ENCODE results near the gene KLK2. TPM values are rescaled to one million over a fixed set of nuclear protein-coding genes. Genes with fewer than 3 reads are reported as not detected.
"Not testable (repeated sequence)": the region's sequence is repeated elsewhere in the genome, so short reads cannot be mapped to it uniquely, and the experiment has no call there.

Gene KLK2
- total RNA-seq, 1 donor: 0.31 TPM

GRCh38 chr19:50870417-50871089 is 2.7 kb upstream of the KLK2 start:
- Histone ChIP-seq H3K4me1 (ENCODE audit: insufficient read depth, low read length) (no peaks in the 10 kb centered on the region), H3K4me3 (ENCODE audit: low read length) (no peak overlapping the region), H3K27me3 (ENCODE audit: insufficient read depth, low read length) (no peaks in the 10 kb centered on the region), H3K9me3 (ENCODE audit: low read depth, low read length) (no peaks in the 10 kb centered on the region)

DNA sequence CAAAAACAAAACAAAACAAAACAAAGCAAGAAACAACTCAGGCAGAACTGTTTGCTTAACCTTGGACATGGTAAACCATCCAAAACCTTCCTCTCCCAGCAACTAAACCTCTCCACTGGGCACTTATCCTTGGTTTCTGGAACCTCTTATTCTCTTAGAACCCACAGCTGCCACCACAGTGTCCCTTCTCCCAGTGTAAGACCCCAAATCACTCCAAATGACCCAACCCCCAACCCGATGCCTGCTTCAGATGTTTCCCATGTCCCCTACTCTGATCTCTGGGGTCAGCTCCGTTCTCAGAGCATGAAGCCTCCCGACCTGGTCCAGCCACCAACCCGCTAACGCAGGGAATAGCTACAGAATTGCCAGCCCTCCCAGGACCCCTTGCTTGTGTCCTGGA is 972 bp downstream of the KLK2 start:
- Histone ChIP-seq H3K27me3 (ENCODE audit: insufficient read depth, low read length) (no peaks in the 10 kb centered on the region), H3K4me3 (ENCODE audit: low read length) (no peak overlapping the region), H3K4me1 (ENCODE audit: insufficient read depth, low read length) (no peaks in the 10 kb centered on the region), H3K9me3 (ENCODE audit: low read depth, low read length) (no peaks in the 10 kb centered on the region)

- H3K4me1 ChIP-seq (ENCODE audit: insufficient read depth, low read length): no peaks in the 10 kb centered on the region
- H3K9me3 ChIP-seq (ENCODE audit: low read depth, low read length): no peaks in the 10 kb centered on the region
- H3K4me3 ChIP-seq (ENCODE audit: low read length): no peak overlapping the region
- peaks cover 4% of the 10 kb centered on the region for H3K27me3 ChIP-seq (ENCODE audit: insufficient read depth, low read length)
Observed at GRCh38 chr19:50875795-50876422, 2.7 kb downstream of the KLK2 start.

DNA sequence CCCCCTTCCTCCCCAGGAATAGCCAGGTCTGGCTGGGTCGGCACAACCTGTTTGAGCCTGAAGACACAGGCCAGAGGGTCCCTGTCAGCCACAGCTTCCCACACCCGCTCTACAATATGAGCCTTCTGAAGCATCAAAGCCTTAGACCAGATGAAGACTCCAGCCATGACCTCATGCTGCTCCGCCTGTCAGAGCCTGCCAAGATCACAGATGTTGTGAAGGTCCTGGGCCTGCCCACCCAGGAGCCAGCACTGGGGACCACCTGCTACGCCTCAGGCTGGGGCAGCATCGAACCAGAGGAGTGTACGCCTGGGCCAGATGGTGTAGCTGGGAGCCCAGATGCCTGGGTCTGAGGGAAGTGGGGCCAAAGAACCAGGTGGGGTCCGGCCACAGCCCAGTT is 3.2 kb downstream of the KLK2 start:
- Histone ChIP-seq H3K4me3 (ENCODE audit: low read length) (no peak overlapping the region), H3K27me3 (ENCODE audit: insufficient read depth, low read length) (peaks cover 4% of the 10 kb centered on the region), H3K9me3 (ENCODE audit: low read depth, low read length) (no peaks in the 10 kb centered on the region), H3K4me1 (ENCODE audit: insufficient read depth, low read length) (no peaks in the 10 kb centered on the region)

GRCh38 chr19:50877338-50877737 is 4.1 kb downstream of the KLK2 start:
- Histone ChIP-seq H3K27me3 (ENCODE audit: insufficient read depth, low read length) (peaks cover 4% of the 10 kb centered on the region), H3K9me3 (ENCODE audit: low read depth, low read length) (no peaks in the 10 kb centered on the region), H3K4me3 (ENCODE audit: low read length) (no peak overlapping the region), H3K4me1 (ENCODE audit: insufficient read depth, low read length) (no peaks in the 10 kb centered on the region)

- Histone ChIP-seq H3K4me3 (ENCODE audit: low read length) (no peak overlapping the region), H3K27me3 (ENCODE audit: insufficient read depth, low read length) (peaks cover 4% of the 10 kb centered on the region), H3K9me3 (ENCODE audit: low read depth, low read length) (no peaks in the 10 kb centered on the region), H3K4me1 (ENCODE audit: insufficient read depth, low read length) (no peaks in the 10 kb centered on the region)
Observed at GRCh38 chr19:50878851-50879250, 5.6 kb downstream of the KLK2 start.

- Histone ChIP-seq H3K4me1 (ENCODE audit: insufficient read depth, low read length) (no peaks in the 10 kb centered on the region), H3K27me3 (ENCODE audit: insufficient read depth, low read length) (peaks cover 4% of the 10 kb centered on the region), H3K9me3 (ENCODE audit: low read depth, low read length) (no peaks in the 10 kb centered on the region), H3K4me3 (ENCODE audit: low read length) (no peak overlapping the region)
Observed at GRCh38 chr19:50880241-50880640, 7.0 kb downstream of the KLK2 start.

- no peak overlapping the region for H3K4me3 ChIP-seq (ENCODE audit: low read length)
- H3K4me1 ChIP-seq (ENCODE audit: insufficient read depth, low read length): no peaks in the 10 kb centered on the region
Observed at GRCh38 chr19:50882188-50882587, 8.9 kb downstream of the KLK2 start.

GRCh38 chr19:50889638-50890037 is 16.4 kb downstream of the KLK2 start:
- Histone ChIP-seq H3K9me3 (ENCODE audit: low read depth, low read length) (no peaks in the 10 kb centered on the region), H3K4me3 (ENCODE audit: low read length) (no peak overlapping the region), H3K27me3 (ENCODE audit: insufficient read depth, low read length) (peaks cover 2% of the 10 kb centered on the region), H3K4me1 (ENCODE audit: insufficient read depth, low read length) (no peaks in the 10 kb centered on the region)

More at GRCh38 chr19:50882188-50882587, 8.9 kb downstream of the KLK2 start:
- Histone ChIP-seq H3K27me3 (ENCODE audit: insufficient read depth, low read length) (peaks cover 4% of the 10 kb centered on the region), H3K9me3 (ENCODE audit: low read depth, low read length) (no peaks in the 10 kb centered on the region)

DNA sequence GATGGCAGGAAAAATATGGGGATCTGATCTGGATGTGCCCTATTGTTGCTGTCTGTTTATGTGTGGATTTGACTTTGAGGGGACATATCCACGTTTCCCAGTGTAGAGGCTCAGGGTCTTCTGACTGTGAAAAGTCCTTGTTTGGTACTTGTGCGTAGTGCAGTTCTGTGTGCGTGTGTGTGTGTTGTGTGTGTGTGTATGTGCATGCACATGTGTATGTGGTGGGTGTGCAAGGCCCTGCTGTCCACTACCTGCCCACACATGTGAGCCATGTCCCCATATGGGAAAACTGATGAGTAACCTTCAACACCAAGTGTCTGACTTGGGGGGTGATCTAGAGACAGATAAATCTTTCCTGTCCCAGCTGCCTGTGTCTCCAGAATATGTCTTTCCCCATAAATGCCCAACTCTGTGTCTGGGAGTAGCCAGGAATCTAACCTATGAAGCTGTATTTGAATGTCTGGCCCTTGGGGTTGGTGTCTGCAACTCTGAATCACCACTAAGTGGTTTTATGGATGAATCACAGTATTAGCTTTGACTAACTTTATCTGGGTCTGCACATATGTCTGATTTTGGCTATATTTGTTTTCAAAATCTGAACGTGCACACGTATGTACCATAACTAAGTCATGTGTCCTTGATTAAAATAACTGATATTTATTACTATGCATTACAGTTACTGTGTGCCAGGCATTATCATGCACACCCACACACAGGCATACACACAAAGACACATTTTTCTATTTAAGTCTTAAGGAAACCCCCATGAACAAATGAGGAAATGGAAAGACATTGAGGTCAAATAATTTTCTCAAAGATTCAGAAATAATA is 17.4 kb downstream of the KLK2 start:
- Histone ChIP-seq H3K9me3 (ENCODE audit: low read depth, low read length) (no peaks in the 10 kb centered on the region), H3K4me1 (ENCODE audit: insufficient read depth, low read length) (no peaks in the 10 kb centered on the region), H3K4me3 (ENCODE audit: low read length) (no peak overlapping the region), H3K27me3 (ENCODE audit: insufficient read depth, low read length) (peaks cover 2% of the 10 kb centered on the region)

DNA sequence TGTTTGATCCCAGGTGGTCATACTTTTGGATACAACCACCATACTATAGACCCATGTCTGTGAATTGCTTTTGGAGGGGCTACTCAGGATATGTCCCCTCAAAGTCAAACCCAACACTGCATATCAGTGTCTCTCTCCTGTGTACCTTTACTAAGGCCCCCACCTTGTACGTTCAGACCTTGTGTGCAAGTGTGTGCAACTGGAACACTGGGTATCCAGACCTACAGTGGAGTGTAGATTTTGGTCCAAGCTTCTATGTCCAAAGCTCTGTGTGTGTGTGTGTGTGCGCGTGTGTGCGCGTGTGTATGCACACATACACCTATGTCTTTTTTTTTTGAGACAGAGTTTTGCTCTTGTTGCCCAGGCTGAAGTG is 18.0 kb downstream of the KLK2 start:
- Histone ChIP-seq H3K4me3 (ENCODE audit: low read length) (no peak overlapping the region), H3K27me3 (ENCODE audit: insufficient read depth, low read length) (peaks cover 2% of the 10 kb centered on the region), H3K4me1 (ENCODE audit: insufficient read depth, low read length) (no peaks in the 10 kb centered on the region), H3K9me3 (ENCODE audit: low read depth, low read length) (no peaks in the 10 kb centered on the region)

- Histone ChIP-seq H3K9me3 (ENCODE audit: low read depth, low read length) (no peaks in the 10 kb centered on the region), H3K4me1 (ENCODE audit: insufficient read depth, low read length) (no peaks in the 10 kb centered on the region), H3K27me3 (ENCODE audit: insufficient read depth, low read length) (peaks cover 2% of the 10 kb centered on the region), H3K4me3 (ENCODE audit: low read length) (no peak overlapping the region)
Observed at GRCh38 chr19:50893047-50893736, 20.0 kb downstream of the KLK2 start.

GRCh38 chr19:50894478-50895356 is 21.5 kb downstream of the KLK2 start:
- no peak overlapping the region for H3K4me3 ChIP-seq (ENCODE audit: low read length)
- H3K4me1 ChIP-seq (ENCODE audit: insufficient read depth, low read length): no peaks in the 10 kb centered on the region
- no peaks in the 10 kb centered on the region for H3K27me3 ChIP-seq (ENCODE audit: insufficient read depth, low read length)
- H3K9me3 ChIP-seq (ENCODE audit: low read depth, low read length): no peaks in the 10 kb centered on the region

DNA sequence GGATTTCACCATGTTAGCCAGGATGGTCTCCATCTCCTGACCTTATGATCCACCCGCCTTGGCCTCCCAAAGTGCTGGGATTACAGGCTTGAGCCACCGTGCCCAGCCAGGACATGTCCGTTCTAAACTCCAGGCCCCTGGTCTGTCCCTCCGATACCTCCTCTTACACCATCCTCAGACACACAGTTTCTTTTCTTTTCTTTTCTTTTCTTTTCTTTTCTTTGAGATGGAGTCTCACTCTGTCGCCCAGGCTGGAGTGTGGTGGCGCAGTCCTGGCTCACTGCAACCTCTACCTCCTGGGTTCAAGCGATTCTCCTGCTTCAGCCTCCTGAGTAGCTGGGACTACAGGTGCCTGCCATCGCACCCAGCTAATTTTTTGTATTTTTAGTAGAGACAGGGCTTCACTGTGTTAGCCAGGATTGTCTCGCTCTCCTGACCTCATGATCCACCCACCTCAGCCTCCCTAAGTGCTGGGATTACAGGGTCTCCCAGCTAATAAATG is 22.9 kb downstream of the KLK2 start:
- H3K27me3 ChIP-seq (ENCODE audit: insufficient read depth, low read length); H3K4me3 ChIP-seq (ENCODE audit: low read length); H3K9me3 ChIP-seq (ENCODE audit: low read depth, low read length); H3K4me1 ChIP-seq (ENCODE audit: insufficient read depth, low read length): not testable (repeated sequence)

Measured in mononuclear cell (primary cell).